CD1c-positive myeloid dendritic cell (primary cell): ENCODE results near the gene CENPH.
"Not testable (repeated sequence)": the region's sequence is repeated elsewhere in the genome, so short reads cannot be mapped to it uniquely, and the experiment has no call there.

Source experiments
- DNase-seq: peaks from one replicate; pipeline ENCODE4 v3.0.0-alpha.2; 2016; ENCODE audit errors: extremely low spot score

CENPH gene

DNA sequence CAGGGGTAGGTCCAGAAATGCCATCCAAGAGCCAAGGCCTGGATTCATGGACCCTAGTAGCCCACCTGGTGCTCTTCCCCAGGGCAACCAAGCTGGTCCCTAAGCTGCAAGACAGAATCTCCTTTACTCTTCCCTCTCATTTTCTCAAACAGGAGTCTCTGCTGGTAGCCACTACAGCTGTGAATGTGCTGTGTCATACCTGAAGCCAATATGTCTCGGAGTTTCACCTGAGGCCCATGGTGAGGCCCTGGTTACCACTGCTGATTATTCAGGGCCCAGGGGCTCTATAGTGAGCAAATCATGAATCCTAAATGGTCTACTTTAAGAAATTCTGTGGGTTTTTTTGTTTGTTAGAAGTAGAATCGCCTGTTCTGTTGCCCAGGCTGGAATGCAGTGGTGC is 61.2 kb downstream of the CENPH start:
- DNase-seq, result no peak

DNA sequence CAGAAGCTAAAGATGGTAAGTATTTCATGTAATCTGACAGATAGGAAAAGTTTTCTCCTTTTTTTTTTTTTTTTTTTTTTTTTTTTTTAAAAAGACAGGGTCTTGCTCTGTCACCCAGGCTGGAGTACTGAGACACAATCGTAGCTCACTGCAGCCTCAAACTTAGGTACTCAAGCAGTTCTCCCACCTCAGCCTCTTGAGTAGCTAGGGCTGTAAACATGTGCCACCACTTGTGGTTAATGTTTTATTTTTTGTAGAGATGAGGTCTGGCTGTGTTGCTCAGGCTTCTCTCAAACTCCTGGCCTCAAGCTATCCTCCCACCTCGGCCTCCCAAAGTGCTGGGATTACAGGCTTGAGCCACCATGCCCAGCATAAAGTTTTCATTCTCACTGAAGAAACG is 63.1 kb downstream of the CENPH start:
- DNase-seq, result no peak

DNA sequence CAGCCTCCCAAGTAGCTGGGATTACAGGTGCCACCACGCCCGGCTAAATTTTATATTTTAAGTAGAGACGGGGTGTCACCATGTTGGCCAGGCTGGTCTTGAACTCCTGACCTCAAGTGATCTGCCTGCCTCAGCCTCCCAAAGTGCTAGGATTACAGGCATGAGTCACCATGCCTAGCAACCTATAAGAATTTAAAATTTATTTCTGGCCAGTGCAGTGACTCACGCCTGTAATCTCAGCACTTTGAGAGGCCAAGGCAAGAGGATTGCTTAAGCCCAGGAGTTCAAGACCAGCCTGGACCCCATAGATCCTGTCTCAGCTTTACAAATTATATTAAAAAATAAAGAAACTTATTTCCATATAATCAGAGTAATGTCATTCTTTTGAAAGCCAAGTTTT is 66.6 kb downstream of the CENPH start:
- not testable (repeated sequence) for DNase-seq

DNA sequence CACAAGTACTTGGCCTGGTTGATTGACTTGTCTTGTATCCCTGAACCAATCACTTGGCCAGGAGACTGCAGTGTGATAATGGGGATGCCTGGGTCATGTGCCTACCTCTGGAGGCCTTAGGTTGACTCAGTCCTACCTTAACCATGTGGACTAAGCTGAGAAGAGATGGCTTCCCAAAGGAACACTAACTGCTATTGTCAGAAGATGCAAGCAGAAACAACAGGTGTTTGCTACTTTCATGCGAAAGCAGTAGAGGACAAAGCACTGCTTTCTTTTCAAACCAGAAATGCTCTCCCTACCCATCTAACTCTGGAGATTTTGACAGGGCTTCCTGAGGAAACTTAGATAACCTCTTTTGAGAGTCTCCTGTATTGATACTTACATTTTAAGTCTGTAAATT is 68.2 kb downstream of the CENPH start:
- no peak for DNase-seq
